Right hindlimb (tissue), 1 donor: ENCODE data around the gene KATNAL2.
A peak's percentile ranks its signal among the peaks of the same experiment; 100 is the strongest.

Source experiments
- DNase-seq: peaks from one replicate; pipeline ENCODE4 v3.0.0-alpha.2; 2018

KATNAL2 gene

GRCh38 chr18:47115205-47115604, 197.8 kb downstream of the KATNAL2 start:
- DNase-seq: no peak

- DNase-seq: no peak
Measured at GRCh38 chr18:47118981-47119380, 201.6 kb downstream of the KATNAL2 start.

GRCh38 chr18:47120428-47120827, 203.0 kb downstream of the KATNAL2 start:
- DNase-seq: no peak

- no peak for DNase-seq
Measured at GRCh38 chr18:47121146-47121545, 203.7 kb downstream of the KATNAL2 start.

- no peak for DNase-seq
Measured at GRCh38 chr18:47141289-47141688, 223.9 kb downstream of the KATNAL2 start.

GRCh38 chr18:47143153-47143552, 225.8 kb downstream of the KATNAL2 start:
- no peak for DNase-seq

- no peak for DNase-seq
Measured at GRCh38 chr18:47143899-47144485, 226.6 kb downstream of the KATNAL2 start.

- no peak for DNase-seq
Measured at GRCh38 chr18:47146206-47146605, 228.8 kb downstream of the KATNAL2 start.

- no peak for DNase-seq
Measured at GRCh38 chr18:47149457-47150028, 232.1 kb downstream of the KATNAL2 start.

GRCh38 chr18:47150029-47150823, 232.8 kb downstream of the KATNAL2 start, which contains the start of gene HDHD2:
HDHD2 (minus strand) TSS chr18:47150500; CDS start chr18:47136439, 14,061 bp downstream.
- peak; percentile 92 for DNase-seq

GRCh38 chr18:47150824-47151366, 233.5 kb downstream of the KATNAL2 start:
- DNase-seq: no peak

GRCh38 chr18:47151439-47151838, 234.0 kb downstream of the KATNAL2 start:
- no peak for DNase-seq
